B cell (primary cell): ENCODE data around the gene ZNF662.

ENCODE experiments used
- EZH2 ChIP-seq: IDR thresholded peaks from 2 replicates; pipeline ENCODE4 v1.6.1; 2012; ENCODE audit warnings: borderline replicate concordance, low read depth, mild to moderate bottlenecking, moderate library complexity, low read length; ENCODE audit not compliant: insufficient read depth, poor library complexity, severe bottlenecking
- TF ChIP-seq, protein P1 (sequence below): fragments of 200-600 bp; IDR thresholded peaks from one replicate; pipeline ENCODE4 v1.8.0; 2022; ENCODE audit warnings: antibody characterized with exemption, mild to moderate bottlenecking

DNA sequence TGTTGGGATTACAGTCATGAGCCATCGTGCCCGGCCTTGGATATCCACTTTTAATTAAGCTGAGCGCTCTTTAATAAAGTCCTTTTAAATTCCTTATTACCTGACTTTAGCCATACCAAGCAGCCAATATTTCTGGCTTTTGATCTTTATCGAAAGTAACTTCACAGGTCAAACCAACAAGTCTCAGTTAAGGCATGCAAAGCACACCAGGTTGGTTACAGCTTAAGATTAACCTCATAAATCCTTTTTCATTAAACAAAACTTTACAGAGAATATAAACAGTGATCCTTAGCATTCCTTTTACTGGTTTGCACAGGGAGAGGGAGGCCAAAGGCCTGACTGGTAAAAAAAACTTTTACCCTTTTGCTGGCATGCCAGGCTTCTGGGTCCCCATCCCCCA, 17.7 kb downstream of the ZNF662 start:
- TF ChIP-seq, protein P1, sequence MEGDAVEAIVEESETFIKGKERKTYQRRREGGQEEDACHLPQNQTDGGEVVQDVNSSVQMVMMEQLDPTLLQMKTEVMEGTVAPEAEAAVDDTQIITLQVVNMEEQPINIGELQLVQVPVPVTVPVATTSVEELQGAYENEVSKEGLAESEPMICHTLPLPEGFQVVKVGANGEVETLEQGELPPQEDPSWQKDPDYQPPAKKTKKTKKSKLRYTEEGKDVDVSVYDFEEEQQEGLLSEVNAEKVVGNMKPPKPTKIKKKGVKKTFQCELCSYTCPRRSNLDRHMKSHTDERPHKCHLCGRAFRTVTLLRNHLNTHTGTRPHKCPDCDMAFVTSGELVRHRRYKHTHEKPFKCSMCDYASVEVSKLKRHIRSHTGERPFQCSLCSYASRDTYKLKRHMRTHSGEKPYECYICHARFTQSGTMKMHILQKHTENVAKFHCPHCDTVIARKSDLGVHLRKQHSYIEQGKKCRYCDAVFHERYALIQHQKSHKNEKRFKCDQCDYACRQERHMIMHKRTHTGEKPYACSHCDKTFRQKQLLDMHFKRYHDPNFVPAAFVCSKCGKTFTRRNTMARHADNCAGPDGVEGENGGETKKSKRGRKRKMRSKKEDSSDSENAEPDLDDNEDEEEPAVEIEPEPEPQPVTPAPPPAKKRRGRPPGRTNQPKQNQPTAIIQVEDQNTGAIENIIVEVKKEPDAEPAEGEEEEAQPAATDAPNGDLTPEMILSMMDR = no peak
- TF ChIP-seq EZH2 = no peak
